Measurements from ENCODE around the gene CNTN4.

- TF ChIP-seq POLR2AphosphoS5 (IDR thresholded peaks at IDR 0.05; ENCODE audit: borderline replicate concordance, low read depth, low read length): no peak
- TF ChIP-seq EZH2 (IDR thresholded peaks at IDR 0.05): no peak
- no peak for TF ChIP-seq FOXP2 (optimal IDR thresholded peaks at IDR 0.05; ENCODE audit: control extremely low read depth, extremely low read length, insufficient read depth)
These were observed 763.7 kb downstream of the CNTN4 start for GRCh38 chr3:2862366-2862765.

All from SK-N-MC (cell line).